Stomach (tissue), 9 donors: ENCODE data around the gene CDC42BPB. TPM values are rescaled to one million over a fixed set of nuclear protein-coding genes. Genes with fewer than 3 reads are reported as not detected.

ENCODE experiments used
- DNase-seq, 2 donors: peaks; one replicate each; pipeline versions ENCODE4 v3.0.0 to v3.0.0-alpha.2; 2013 to 2019
- H3K27ac ChIP-seq, 5 donors: fragments of 200-600 bp in 4 of 5; sonication (generic) in 4 of 5; one replicate each; pipeline ENCODE4 v1.5.1; 2013 to 2019; ENCODE audit warnings: mild to moderate bottlenecking in 1 of 5, moderate library complexity in 1 of 5
- H3K27me3 ChIP-seq, 3 donors: fragments of 200-600 bp; sonication (generic); one replicate each; pipeline ENCODE4 v1.5.1; 2017 to 2019; ENCODE audit warnings: mixed run types in 1 of 3
- H3K36me3 ChIP-seq, 4 donors: fragments of 200-600 bp; sonication (generic); 1 replicate in 3 of 4; 2 replicates in 1 of 4; pipeline ENCODE4 v1.5.1; 2016 to 2019
- H3K4me1 ChIP-seq, 4 donors: fragments of 200-600 bp; sonication (generic); one replicate each; pipeline ENCODE4 v1.5.1; 2016 to 2019
- H3K4me3 ChIP-seq, 4 donors: fragments of 200-600 bp; sonication (generic) in 3 of 4; one replicate each; pipeline ENCODE4 v1.5.1; 2016 to 2019; ENCODE audit warnings: mild to moderate bottlenecking in 1 of 4
- H3K9me3 ChIP-seq, 4 donors: fragments of 200-600 bp; sonication (generic); one replicate each; pipeline ENCODE4 v1.5.1; 2016 to 2019
- CTCF ChIP-seq, 7 experiments: fragments of 450-650 bp in 4 of 7; fragments of 200-600 bp in 3 of 7; sonication (generic) in 3 of 7; IDR thresholded peaks; one replicate each; pipeline ENCODE4 v1.5.1; 2016 to 2019; ENCODE audit warnings: antibody characterized with exemption in 7 of 7, control low read depth in 2 of 7, mild to moderate bottlenecking in 1 of 7
- EP300 ChIP-seq: sonication (generic); formaldehyde crosslinking; IDR thresholded peaks from one replicate; pipeline ENCODE4 v1.6.1; 2017; ENCODE audit warnings: antibody characterized with exemption
- POLR2A ChIP-seq, 4 donors: fragments of 450-650 bp; IDR thresholded peaks; one replicate each; pipeline ENCODE4 v1.6.1; 2016; ENCODE audit warnings: antibody characterized with exemption in 4 of 4, control low read depth in 2 of 4, mild to moderate bottlenecking in 1 of 4, moderate library complexity in 1 of 4
- POLR2AphosphoS5 ChIP-seq, 3 donors: sonication (generic); formaldehyde crosslinking; IDR thresholded peaks; one replicate each; pipeline ENCODE4 v1.6.1; 2016; ENCODE audit warnings: antibody characterized with exemption in 3 of 3
- WGBS, 5 donors: extraction: QIAGEN DNeasy Blood & Tissue Kit in 3 of 5; methylation state at CpG; one replicate each; pipeline versions ENCODE4 v1.1.5 to v1.1.7; 2013 to 2018; 5-methylcytosine and 5-hydroxymethylcytosine counted together
- intact Hi-C: fragments of 100-400 bp; cut with DNase I; formaldehyde crosslinking; loops from one replicate; pipeline ENCODE4 v1.15.1; 2023; ENCODE audit warnings: low total_unique reads
- polyA plus RNA-seq, 3 donors: library from polyadenylated mRNA; stranded (reverse); fragments of 200-250 nt; gene quantifications; one replicate each; pipeline ENCODE4 v1.2.3, GENCODE V29; 2013
- total RNA-seq, 5 donors: library from RNA; depleted of rRNA; stranded (reverse); fragments of >200 nt; gene quantifications; one replicate each; pipeline versions ENCODE4 v1.1.0 to v1.2.3, GENCODE V29; 2014 to 2016
- donor health status: healthy with polysubstance abuse.
- donor health status: Bipolar disorder and iron deficiency.
- donor health status: healthy.

Gene CDC42BPB
- total and polyA plus RNA-seq, 8 donors: 16.3 to 400 (median 127) TPM

GRCh38 chr14:103099081-103099732, 41.9 kb upstream of the CDC42BPB start:
- TF ChIP-seq POLR2AphosphoS5 (IDR thresholded peaks at IDR 0.05) (peak in 1 of 3 donors; percentile 36), POLR2A (IDR thresholded peaks at IDR 0.05) (no peak), EP300 (no peak), CTCF (IDR thresholded peaks at IDR 0.05) (no peak)
- Histone ChIP-seq H3K27ac (peak overlapping the region; percentile 59 to 92 (median 72)), H3K36me3 (no peaks in the 10 kb centered on the region), H3K9me3 (no peaks in the 10 kb centered on the region), H3K4me1 (peaks cover 65 to 97% (median 89%) of the 10 kb centered on the region in 4 donors), H3K27me3 (peaks cover 0 to 48% (median 22%) of the 10 kb centered on the region in 3 donors), H3K4me3 (peak overlapping the region in 1 of 4 donors; percentile 21)
- DNase-seq: peak; percentile 67 to 85
- intact Hi-C loops: no loop called here
- 29 to 38% (median 32%) methylated on average over 5 to 12 of the region's 12 CpGs for WGBS, 5 donors

DNA sequence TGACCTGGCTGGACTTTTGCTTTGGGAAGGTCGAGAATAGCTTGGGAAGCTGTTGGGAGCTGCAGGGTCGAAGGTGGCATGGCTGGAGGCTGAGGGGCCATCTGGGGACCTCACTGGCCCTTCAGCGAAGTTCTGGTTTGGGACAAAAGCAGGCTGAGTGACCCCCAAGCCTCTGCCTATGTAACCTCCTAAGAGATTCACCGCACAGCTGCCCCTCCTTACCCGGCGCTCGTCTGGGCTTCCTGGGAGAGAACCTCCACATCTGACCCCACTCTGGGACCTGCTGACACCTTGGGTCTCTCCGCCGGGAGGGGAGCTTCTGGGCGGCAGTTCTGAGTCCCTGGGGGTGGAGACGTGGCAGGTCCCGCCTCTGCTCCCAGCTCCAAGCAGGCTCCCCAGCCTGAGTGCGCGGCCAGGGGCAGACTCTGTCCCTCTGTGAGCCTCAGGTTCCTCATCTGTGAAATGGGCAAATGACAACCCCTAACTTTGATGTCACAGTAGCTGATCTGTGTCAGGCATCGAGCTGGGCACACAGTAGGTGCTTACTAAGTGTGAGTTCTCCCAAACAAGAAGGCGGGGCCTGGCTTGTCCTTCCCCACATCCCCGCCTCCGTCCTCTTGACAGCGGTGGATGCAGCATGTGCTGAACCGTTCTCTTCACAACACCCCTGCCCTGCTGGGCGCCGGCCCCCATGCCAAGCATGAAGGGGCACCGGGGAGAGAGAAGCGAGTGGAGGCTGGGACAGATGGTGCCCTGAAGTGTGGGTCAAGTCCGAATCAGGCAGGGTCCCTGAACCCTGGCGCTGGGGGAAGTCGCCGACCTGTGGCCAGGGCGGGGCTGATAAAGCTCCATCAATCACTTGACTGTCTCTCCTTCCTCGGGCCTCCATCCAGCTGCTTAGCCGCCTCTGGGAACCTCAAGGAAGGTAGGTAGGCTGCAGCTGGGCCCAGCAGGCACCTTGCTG, 40.9 kb upstream of the CDC42BPB start:
- intact Hi-C loops: no loop called here

DNA sequence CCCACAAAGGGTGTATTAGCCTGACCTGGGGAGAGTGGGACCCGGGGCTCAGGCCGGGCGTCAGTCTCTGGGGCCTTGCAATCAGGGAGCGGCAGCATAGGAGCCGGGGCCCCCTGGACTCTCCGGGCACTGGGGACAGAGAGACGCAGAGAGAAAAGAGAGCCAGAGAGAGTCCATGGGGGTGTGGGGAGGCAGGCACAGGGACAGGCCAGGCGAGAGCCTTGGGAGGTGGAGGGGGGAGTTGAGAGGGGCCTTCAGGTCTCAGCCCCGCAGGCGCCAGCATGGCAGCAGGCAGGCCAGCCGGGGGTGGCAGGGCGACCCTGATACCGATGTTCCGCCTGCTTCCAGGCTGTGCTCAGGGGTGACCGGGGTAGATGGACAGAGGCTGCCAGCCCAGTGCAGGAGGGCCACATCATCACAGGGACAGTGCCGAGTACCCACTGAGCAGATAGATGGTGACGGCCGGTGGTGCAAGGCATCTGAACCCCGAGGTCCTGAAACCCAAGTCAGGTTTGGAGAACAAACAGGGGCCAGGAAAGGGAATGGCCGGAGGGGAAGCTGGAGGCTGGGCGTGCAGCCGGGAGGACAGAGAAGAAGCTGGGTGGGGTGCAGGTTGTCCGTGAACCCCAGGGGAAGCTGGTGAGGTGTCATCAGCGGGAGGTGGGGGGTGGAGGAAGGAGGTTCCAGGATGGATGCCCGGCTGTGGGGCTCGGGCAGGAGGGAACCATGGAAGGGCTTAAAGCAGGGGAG, 40.1 kb upstream of the CDC42BPB start:
- peak overlapping the region in 3 of 4 donors; percentile 17 to 21 (median 19) for H3K4me3 ChIP-seq
- TF ChIP-seq POLR2AphosphoS5 (IDR thresholded peaks at IDR 0.05) (no peak), POLR2A (IDR thresholded peaks at IDR 0.05) (no peak), CTCF (IDR thresholded peaks at IDR 0.05) (no peak), EP300 (no peak)
- no peak for DNase-seq
- H3K36me3 ChIP-seq: no peaks in the 10 kb centered on the region
- intact Hi-C loops: no loop called here
- WGBS, 5 donors: 42 to 77% (median 52%) methylated on average over 26 of the region's 26 CpGs
- H3K27ac ChIP-seq: peak overlapping the region; percentile 55 to 92 (median 72)
- H3K9me3 ChIP-seq: no peaks in the 10 kb centered on the region
- H3K27me3 ChIP-seq: peaks cover 0 to 30% (median 5%) of the 10 kb centered on the region in 3 donors
- peaks cover 49 to 87% (median 77%) of the 10 kb centered on the region in 4 donors for H3K4me1 ChIP-seq

More for the DNA sequence above, 40.9 kb upstream of the CDC42BPB start:
- Histone ChIP-seq H3K4me1 (peaks cover 57 to 95% (median 86%) of the 10 kb centered on the region in 4 donors), H3K9me3 (no peaks in the 10 kb centered on the region), H3K4me3 (peak overlapping the region in 2 of 4 donors; percentile 17 to 21), H3K27me3 (peaks cover 0 to 39% (median 13%) of the 10 kb centered on the region in 3 donors), H3K27ac (peak overlapping the region; percentile 55 to 92 (median 72)), H3K36me3 (no peaks in the 10 kb centered on the region)
- WGBS, 5 donors: 34 to 62% (median 52%) methylated on average over 15 to 31 of the region's 31 CpGs
- TF ChIP-seq POLR2A (IDR thresholded peaks at IDR 0.05): no peak
- no peak for TF ChIP-seq POLR2AphosphoS5 (IDR thresholded peaks at IDR 0.05)
- no peak for TF ChIP-seq CTCF (IDR thresholded peaks at IDR 0.05)
- TF ChIP-seq EP300: no peak
- DNase-seq: peak in 1 of 2 donors; percentile 66
